HG02798 (cell line): ENCODE data around the gene MACROD2.

ENCODE experiments used
- ATAC-seq: cut with Tn5 transposase; IDR thresholded peaks from one replicate; pipeline ENCODE4 v1.9.1; 2021; ENCODE audit warnings: mild to moderate bottlenecking; ENCODE audit not compliant: unreplicated experiment, poor library complexity

MACROD2 gene

GRCh38 chr20:15302075-15302474 lies 1306.8 kb downstream of the MACROD2 start:
- no peak for ATAC-seq

- no peak for ATAC-seq
Observed at GRCh38 chr20:15310361-15310760, 1315.0 kb downstream of the MACROD2 start.

- ATAC-seq: no peak
Observed at GRCh38 chr20:15316556-15316955, 1321.2 kb downstream of the MACROD2 start.

- peak; percentile 82 for ATAC-seq
Observed at GRCh38 chr20:15317546-15318232, 1322.4 kb downstream of the MACROD2 start.

- no peak for ATAC-seq
Observed at GRCh38 chr20:15318682-15319081, 1323.4 kb downstream of the MACROD2 start.

- no peak for ATAC-seq
Observed at GRCh38 chr20:15319439-15319838, 1324.1 kb downstream of the MACROD2 start.

- ATAC-seq: no peak
Observed at GRCh38 chr20:15320941-15321340, 1325.6 kb downstream of the MACROD2 start.

GRCh38 chr20:15327123-15327522 lies 1331.8 kb downstream of the MACROD2 start:
- no peak for ATAC-seq

- no peak for ATAC-seq
Observed at GRCh38 chr20:15328084-15328483, 1332.8 kb downstream of the MACROD2 start.

- ATAC-seq: peak; percentile 64
Observed at GRCh38 chr20:15332711-15333160, 1337.4 kb downstream of the MACROD2 start.

GRCh38 chr20:15333170-15333569 lies 1337.9 kb downstream of the MACROD2 start:
- no peak for ATAC-seq

GRCh38 chr20:15336011-15336410 lies 1340.7 kb downstream of the MACROD2 start:
- no peak for ATAC-seq

GRCh38 chr20:15336536-15336935 lies 1341.2 kb downstream of the MACROD2 start:
- ATAC-seq: no peak

- ATAC-seq: no peak
Observed at GRCh38 chr20:15339264-15339663, 1343.9 kb downstream of the MACROD2 start.

GRCh38 chr20:15342991-15343523 lies 1347.7 kb downstream of the MACROD2 start:
- no peak for ATAC-seq

- ATAC-seq: no peak
Observed at GRCh38 chr20:15345287-15345686, 1350.0 kb downstream of the MACROD2 start.

- ATAC-seq: no peak
Observed at GRCh38 chr20:15346657-15347280, 1351.5 kb downstream of the MACROD2 start.

GRCh38 chr20:15359056-15359455 lies 1363.7 kb downstream of the MACROD2 start:
- ATAC-seq: no peak

- ATAC-seq: no peak
Observed at GRCh38 chr20:15362849-15363248, 1367.5 kb downstream of the MACROD2 start.

GRCh38 chr20:15364781-15365180 lies 1369.5 kb downstream of the MACROD2 start:
- ATAC-seq: no peak

GRCh38 chr20:15370370-15370769 lies 1375.1 kb downstream of the MACROD2 start:
- no peak for ATAC-seq

- ATAC-seq: no peak
Observed at GRCh38 chr20:15374682-15375081, 1379.4 kb downstream of the MACROD2 start.
